Measurements from ENCODE around the gene NCKAP1.
A peak's percentile ranks its signal among the peaks of the same experiment; 100 is the strongest.

DNA sequence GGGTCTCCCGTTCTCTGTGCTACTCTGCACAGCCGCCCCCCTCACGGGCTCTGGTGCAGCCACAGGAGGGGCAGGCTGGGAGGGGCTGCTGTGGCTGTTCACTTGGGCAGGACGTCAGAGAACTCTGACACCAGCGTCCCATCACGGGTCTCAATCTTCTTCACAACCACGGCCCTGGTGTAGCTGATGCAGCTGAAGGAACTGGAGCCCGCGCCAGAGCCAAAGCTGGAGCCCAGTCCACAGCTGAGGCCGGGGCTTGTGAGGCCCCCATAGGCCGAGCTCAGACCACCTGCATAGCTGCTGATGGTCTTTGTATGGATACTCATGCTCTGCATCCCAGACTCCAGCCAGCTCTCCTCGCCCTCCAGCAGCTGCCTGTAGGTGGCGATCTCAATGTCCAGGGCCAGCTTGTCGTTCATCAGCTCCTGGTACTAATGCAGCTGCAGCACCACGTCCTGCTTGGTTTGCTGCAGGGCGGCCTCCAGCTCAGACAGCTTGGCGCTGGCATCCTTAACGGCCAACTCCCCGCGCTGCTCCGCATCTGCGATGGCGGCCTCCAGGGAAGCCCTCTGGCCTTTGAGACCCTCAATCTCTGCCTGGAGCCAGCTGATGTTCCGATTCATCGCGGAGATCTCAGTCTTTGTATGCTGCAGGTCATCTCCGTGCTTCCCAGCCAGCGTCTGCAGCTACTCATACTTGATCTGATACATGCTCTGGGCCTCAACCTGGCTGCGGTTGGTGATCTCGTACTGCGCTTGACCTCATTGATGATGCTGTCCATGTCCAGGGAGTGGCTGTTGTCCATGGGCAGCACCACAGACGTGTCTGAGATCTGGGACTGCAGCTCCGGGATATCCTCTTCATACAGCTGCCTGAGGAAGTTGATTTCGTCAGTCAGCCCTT lies 32.9 kb upstream of the NCKAP1 start:
- TF ChIP-seq, protein P1, sequence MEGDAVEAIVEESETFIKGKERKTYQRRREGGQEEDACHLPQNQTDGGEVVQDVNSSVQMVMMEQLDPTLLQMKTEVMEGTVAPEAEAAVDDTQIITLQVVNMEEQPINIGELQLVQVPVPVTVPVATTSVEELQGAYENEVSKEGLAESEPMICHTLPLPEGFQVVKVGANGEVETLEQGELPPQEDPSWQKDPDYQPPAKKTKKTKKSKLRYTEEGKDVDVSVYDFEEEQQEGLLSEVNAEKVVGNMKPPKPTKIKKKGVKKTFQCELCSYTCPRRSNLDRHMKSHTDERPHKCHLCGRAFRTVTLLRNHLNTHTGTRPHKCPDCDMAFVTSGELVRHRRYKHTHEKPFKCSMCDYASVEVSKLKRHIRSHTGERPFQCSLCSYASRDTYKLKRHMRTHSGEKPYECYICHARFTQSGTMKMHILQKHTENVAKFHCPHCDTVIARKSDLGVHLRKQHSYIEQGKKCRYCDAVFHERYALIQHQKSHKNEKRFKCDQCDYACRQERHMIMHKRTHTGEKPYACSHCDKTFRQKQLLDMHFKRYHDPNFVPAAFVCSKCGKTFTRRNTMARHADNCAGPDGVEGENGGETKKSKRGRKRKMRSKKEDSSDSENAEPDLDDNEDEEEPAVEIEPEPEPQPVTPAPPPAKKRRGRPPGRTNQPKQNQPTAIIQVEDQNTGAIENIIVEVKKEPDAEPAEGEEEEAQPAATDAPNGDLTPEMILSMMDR (conservative IDR thresholded peaks at IDR 0.05; ENCODE audit: low read depth, low read length) = peak; percentile 50
- TF ChIP-seq EZH2phosphoT487 (IDR thresholded peaks at IDR 0.05; ENCODE audit: borderline replicate concordance, low read length) = no peak
